ENCODE results near the gene DICER1.

DICER1 gene

GRCh38 chr14:95122621-95122945 is 34.7 kb downstream of the DICER1 start:
- no peak for DNase-seq (ENCODE audit: low read depth)

- no peak for DNase-seq (ENCODE audit: low read depth)
Observed at GRCh38 chr14:95121911-95122620, 35.3 kb downstream of the DICER1 start.

- DNase-seq (ENCODE audit: low read depth): no peak
Observed at GRCh38 chr14:95119336-95119735, 38.0 kb downstream of the DICER1 start.

- no peak for DNase-seq (ENCODE audit: low read depth)
Observed at GRCh38 chr14:95117937-95118721, 39.2 kb downstream of the DICER1 start.

- no peak for DNase-seq (ENCODE audit: low read depth)
Observed at GRCh38 chr14:95113476-95113875, 43.9 kb downstream of the DICER1 start.

- no peak for DNase-seq (ENCODE audit: low read depth)
Observed at GRCh38 chr14:95111507-95112164, 45.7 kb downstream of the DICER1 start.

- no peak for DNase-seq (ENCODE audit: low read depth)
Observed at GRCh38 chr14:95110178-95110577, 47.2 kb downstream of the DICER1 start.

GRCh38 chr14:95107711-95108110 is 49.6 kb downstream of the DICER1 start:
- no peak for DNase-seq (ENCODE audit: low read depth)

- no peak for DNase-seq (ENCODE audit: low read depth)
Observed at GRCh38 chr14:95106971-95107370, 50.4 kb downstream of the DICER1 start.

- no peak for DNase-seq (ENCODE audit: low read depth)
Observed at GRCh38 chr14:95104911-95105310, 52.4 kb downstream of the DICER1 start.

GRCh38 chr14:95102680-95103044 is 54.7 kb downstream of the DICER1 start:
- no peak for DNase-seq (ENCODE audit: low read depth)

GRCh38 chr14:95101736-95102679 is 55.3 kb downstream of the DICER1 start:
- DNase-seq (ENCODE audit: low read depth): no peak

GRCh38 chr14:95098984-95099599 is 58.2 kb downstream of the DICER1 start:
- peak; percentile 5 for DNase-seq (ENCODE audit: low read depth)

- DNase-seq (ENCODE audit: low read depth): no peak
Observed at GRCh38 chr14:95097385-95097784, 59.9 kb downstream of the DICER1 start.

- DNase-seq (ENCODE audit: low read depth): no peak
Observed at GRCh38 chr14:95096476-95096875, 60.9 kb downstream of the DICER1 start.

GRCh38 chr14:95095996-95096395 is 61.3 kb downstream of the DICER1 start:
- DNase-seq (ENCODE audit: low read depth): no peak

- no peak for DNase-seq (ENCODE audit: low read depth)
Observed at GRCh38 chr14:95092723-95093122, 64.6 kb downstream of the DICER1 start.

- DNase-seq (ENCODE audit: low read depth): no peak
Observed at GRCh38 chr14:95091581-95091980, 65.7 kb downstream of the DICER1 start.

- no peak for DNase-seq (ENCODE audit: low read depth)
Observed at GRCh38 chr14:95088665-95089064, 68.7 kb downstream of the DICER1 start.

GRCh38 chr14:95087619-95088018 is 69.7 kb downstream of the DICER1 start:
- no peak for DNase-seq (ENCODE audit: low read depth)

GRCh38 chr14:95085321-95085720 is 72.0 kb downstream of the DICER1 start:
- DNase-seq (ENCODE audit: low read depth): no peak

- no peak for DNase-seq (ENCODE audit: low read depth)
Observed at GRCh38 chr14:95078867-95079266, 78.5 kb downstream of the DICER1 start.

All from activated T-cell treated with anti-CD3 and anti-CD28 coated beads for 24 hours (primary cell).